ENCODE measurements around the gene TRIM39. TPM values are rescaled to one million over a fixed set of nuclear protein-coding genes. Genes with fewer than 3 reads are reported as not detected.

Gene TRIM39
- total and polyA plus RNA-seq, 9 of the 15 experiments (the other 6 are each of a cell fraction or from before 2014, with no cell fraction given): 5.6 to 17.7 (median 12.8) TPM

DNA sequence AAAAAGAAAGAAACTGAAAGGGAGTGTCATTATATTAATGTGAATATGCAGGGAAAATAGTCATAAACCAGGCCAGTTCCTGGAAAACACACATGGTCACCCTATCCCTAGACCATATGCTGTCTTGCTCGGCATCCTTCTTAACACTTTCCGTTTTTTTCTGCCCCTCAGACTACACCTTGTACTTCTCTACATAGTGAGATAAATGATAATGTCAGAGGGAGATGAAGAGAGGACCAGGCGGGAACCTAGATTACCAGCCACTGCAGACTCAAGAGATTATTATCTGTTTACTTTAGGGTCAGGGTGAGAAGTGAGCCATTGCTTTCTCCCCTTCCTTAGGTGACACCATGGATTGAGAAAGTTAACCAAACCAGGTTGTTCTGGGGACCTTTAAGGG, 14.5 kb downstream of the TRIM39 start (continued):
- 0 out of 2 replicates have a peak, but pooled peaks have one; percentile 6 for TF ChIP-seq NCOR1 (IDR thresholded peaks at IDR 0.05)
- no peak for TF ChIP-seq CBX5 (IDR thresholded peaks at IDR 0.05; ENCODE audit: borderline replicate concordance, low read depth)
- TF ChIP-seq LCOR (CRISPR knock-in tag; IDR thresholded peaks at IDR 0.05): 0 out of 2 replicates have a peak, but pooled peaks have one; percentile 3
- TF ChIP-seq MTF1 (CRISPR knock-in tag; IDR thresholded peaks at IDR 0.05; ENCODE audit: borderline replicate concordance): no peak
- TF ChIP-seq MEIS2 (IDR thresholded peaks at IDR 0.05; ENCODE audit: partially characterized antibody): peak; percentile 69

DNA sequence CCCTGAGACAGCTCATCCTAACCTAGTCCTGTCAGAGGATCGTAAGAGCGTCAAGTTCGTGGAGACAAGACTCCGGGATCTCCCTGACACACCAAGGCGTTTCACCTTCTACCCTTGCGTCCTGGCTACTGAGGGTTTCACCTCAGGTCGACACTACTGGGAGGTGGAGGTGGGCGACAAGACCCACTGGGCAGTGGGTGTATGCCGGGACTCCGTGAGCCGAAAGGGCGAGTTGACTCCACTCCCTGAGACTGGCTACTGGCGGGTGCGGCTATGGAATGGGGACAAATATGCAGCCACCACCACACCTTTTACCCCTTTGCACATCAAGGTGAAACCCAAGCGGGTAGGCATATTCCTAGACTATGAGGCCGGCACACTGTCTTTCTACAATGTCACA, 15.0 kb downstream of the TRIM39 start:
- POLR2A ChIA-PET: interaction anchor here (0.7 to 3.2 kb wide), 2 partner anchors 15 to 328 kb away, joined by 3 to 15 read pairs; partner anchors contain the start of gene TRIM39
- in situ Hi-C loops (cut with MboI): no loop called here
- Histone ChIP-seq H4K20me1 (replicated peaks; ENCODE audit: control insufficient read depth, insufficient read depth, low read length) (no peaks in the 10 kb centered on the region), H3K9ac (ENCODE audit: insufficient read depth in 1 of 2, low read depth in 2 of 2, low read length in 2 of 2) (peak overlapping the region in 1 of 2 experiments; percentile 56; a peak in 2 of 4 replicates), H3K4me3 (no peak overlapping the region), H3K4me2 (ENCODE audit: insufficient read depth, low read length) (peak overlapping the region; percentile 5; the same call in 1 of the 2 replicates), H3K27ac (ENCODE audit: extremely low read depth, low read depth, low read length) (peak overlapping the region; percentile 45; the same call in 1 of the 3 replicates), H3K9me1 (ENCODE audit: control insufficient read depth, insufficient read depth, low read length) (no peaks in the 10 kb centered on the region), H3K4me1 (replicated peaks in 1 of 2; ENCODE audit: control insufficient read depth in 2 of 2, insufficient read depth in 2 of 2, low read length in 2 of 2) (peaks cover 41 to 57% of the 10 kb centered on the region in 2 experiments), H2AFZ (ENCODE audit: low read depth, low read length) (no peak overlapping the region), H3K27me3 (ENCODE audit: control insufficient read depth in 2 of 2, insufficient read depth in 2 of 2, low read length in 2 of 2) (no peaks in the 10 kb centered on the region), H3K9me3 (replicated peaks; ENCODE audit: control insufficient read depth, insufficient read depth, low read depth, low read length) (no peaks in the 10 kb centered on the region), H3K36me3 (ENCODE audit: control insufficient read depth, insufficient read depth, low read length) (peaks cover 66% of the 10 kb centered on the region), H3K79me2 (ENCODE audit: control insufficient read depth, insufficient read depth, low read length) (peaks cover 16% of the 10 kb centered on the region)
- TF ChIP-seq RCOR1 (IDR thresholded peaks at IDR 0.05; ENCODE audit: borderline replicate concordance in 1 of 2, low read depth in 2 of 2, low read length in 2 of 2) (no peak), SIN3A (IDR thresholded peaks at IDR 0.05; ENCODE audit: borderline replicate concordance in 2 of 2, control insufficient read depth in 1 of 2, low read depth in 2 of 2, low read length in 2 of 2) (0 out of 4 replicates have a peak, but pooled peaks of 1 of the 2 experiments have one; percentile 45), MEF2A (IDR thresholded peaks at IDR 0.05; ENCODE audit: control insufficient read depth, low read depth, low read length) (no peak), WHSC1 (IDR thresholded peaks at IDR 0.05; ENCODE audit: low read length) (peak; percentile 72)
- intact Hi-C loops (cut with micrococcal nuclease): loop anchor here (10.0 kb wide), 1 partner anchor 277 kb away; the partner anchor contains the start of genes POLR1H and PPP1R11
- CTCF ChIA-PET (ENCODE audit: low intra/inter-chr PET ratio): no interaction called here
- FAIRE-seq (no peak), ATAC-seq (no peak), DNase-seq (ENCODE audit: extremely low read depth in 1 of 4, low spot score in 3 of 4) (no peak)
- BruUV-seq (replicated peaks): no TSS peak
- WGBS (ENCODE audit: insufficient coverage, low coverage, missing lambda C conversion rate): 90% methylated on average over 16 of the region's 16 CpGs
